GM23338 (cell line): ENCODE measurements around the gene WDR26.

ENCODE experiments used
- CREB1 ChIP-seq: fragments of 250-450 bp; sonication (Bioruptor Pico); IDR thresholded peaks from 2 replicates; pipeline ENCODE4 v1.5.0; 2020; ENCODE audit warnings: low read depth, mild to moderate bottlenecking, moderate library complexity
- CTCF ChIP-seq, 2 experiments: fragments of 200-600 bp in 1 of 2; sonication (generic) in 1 of 2; conservative IDR thresholded peaks; 2 replicates each; pipeline versions ENCODE4 v1.5.1 to v1.6.1; 2016 to 2017; ENCODE audit warnings: antibody characterized with exemption in 2 of 2, low read depth in 2 of 2, mild to moderate bottlenecking in 2 of 2, moderate library complexity in 1 of 2
- ETS1 ChIP-seq: IDR thresholded peaks from 2 replicates; pipeline ENCODE4 v1.6.1; 2016; ENCODE audit warnings: antibody characterized with exemption
- EZH2 ChIP-seq: fragments of 200-600 bp; sonication (generic); IDR thresholded peaks from one replicate; pipeline ENCODE4 v1.8.0; 2017; ENCODE audit warnings: antibody characterized with exemption, mild to moderate bottlenecking, low read depth; ENCODE audit not compliant: unreplicated experiment
- EZH2phosphoT487 ChIP-seq: fragments of 200-600 bp; sonication (generic); IDR thresholded peaks from one replicate; pipeline ENCODE4 v1.8.1; 2018; ENCODE audit warnings: antibody characterized with exemption; ENCODE audit not compliant: unreplicated experiment
- JUNB ChIP-seq: IDR thresholded peaks from one replicate; pipeline ENCODE4 v1.6.1; 2016; ENCODE audit warnings: antibody characterized with exemption; ENCODE audit not compliant: unreplicated experiment
- NANOG ChIP-seq: IDR thresholded peaks from 2 replicates; pipeline ENCODE4 v1.6.1; 2016; ENCODE audit warnings: antibody characterized with exemption, borderline replicate concordance
- POLR2AphosphoS5 ChIP-seq: IDR thresholded peaks from 2 replicates; pipeline ENCODE4 v1.6.1; 2016; ENCODE audit warnings: antibody characterized with exemption, low read depth
- REST ChIP-seq: IDR thresholded peaks from one replicate; pipeline ENCODE4 v1.6.1; 2018; ENCODE audit warnings: antibody characterized with exemption; ENCODE audit not compliant: unreplicated experiment
- STAT1 ChIP-seq: IDR thresholded peaks from one replicate; pipeline ENCODE4 v1.6.1; 2016; ENCODE audit warnings: antibody characterized with exemption; ENCODE audit not compliant: unreplicated experiment
- ZNF331 ChIP-seq: fragments of 250-450 bp; sonication (Bioruptor Pico); IDR thresholded peaks from 2 replicates; pipeline ENCODE4 v1.5.0; 2020; ENCODE audit warnings: low read depth, mild to moderate bottlenecking, moderate library complexity
- ZNF462 ChIP-seq: fragments of 250-450 bp; sonication (Bioruptor Pico); IDR thresholded peaks from 2 replicates; pipeline ENCODE4 v1.5.0; 2020; ENCODE audit warnings: mild to moderate bottlenecking, moderate library complexity

GRCh38 chr1:224433701-224434672 lies 610 bp downstream of the WDR26 start:
- TF ChIP-seq CTCF (conservative IDR thresholded peaks at IDR 0.05; ENCODE audit: low read depth in 2 of 2) (no peak), POLR2AphosphoS5 (peak; percentile 44), CREB1 (no peak), EZH2 (no peak), ZNF331 (CRISPR knock-in tag) (no peak), EZH2phosphoT487 (no peak), REST (no peak), JUNB (no peak), ZNF462 (no peak), ETS1 (no peak), NANOG (no peak), STAT1 (no peak)
